DOHH2 (cell line): ENCODE results near the gene LYPD6.

Source experiments
- CTCF ChIP-seq: fragments of 200-600 bp; sonication (generic); IDR thresholded peaks from one replicate; pipeline ENCODE4 v1.5.1; 2014; ENCODE audit warnings: antibody characterized with exemption, mild to moderate bottlenecking, low read depth, low read length; ENCODE audit not compliant: poor library complexity, severe bottlenecking
- EZH2phosphoT487 ChIP-seq: fragments of 200-600 bp; sonication (generic); IDR thresholded peaks from 2 replicates; pipeline ENCODE4 v1.6.1; 2017; ENCODE audit warnings: borderline replicate concordance, mild to moderate bottlenecking, antibody characterized with exemption, low read length, moderate library complexity, mixed read lengths

DNA sequence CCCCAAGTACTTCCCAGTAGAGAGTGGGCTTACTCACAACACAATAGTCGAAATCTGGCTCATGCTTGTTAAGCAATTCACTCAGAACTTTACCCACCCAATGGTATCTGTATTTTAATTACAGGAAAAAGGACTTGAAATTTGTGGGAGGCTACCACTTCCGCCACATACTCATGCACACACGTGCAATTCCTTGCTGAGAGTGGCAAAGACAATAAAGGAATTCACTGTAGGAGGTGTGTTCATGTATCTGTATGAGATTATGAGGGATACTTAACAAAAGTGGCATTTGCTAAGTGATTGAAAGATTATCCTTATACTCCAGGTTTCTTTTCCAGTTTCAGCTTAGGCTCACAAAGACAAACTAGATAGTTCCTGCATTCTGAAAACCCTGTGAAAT, 14.9 kb upstream of the LYPD6 start:
- TF ChIP-seq CTCF (no peak), EZH2phosphoT487 (no peak)
